Activated CD8-positive, alpha-beta T cell treated with anti-CD3 and anti-CD28 coated beads for 36 hours (primary cell): ENCODE measurements around the gene TCFL5. TPM values are rescaled to one million over a fixed set of nuclear protein-coding genes. Genes with fewer than 3 reads are reported as not detected.

ENCODE experiments used
- ATAC-seq: fragments of 200-7000 bp; cut with Tn5 transposase; one replicate; pipeline ENCODE4 v1.10.0; 2021; ENCODE audit warnings: mild to moderate bottlenecking, moderate library complexity
- CTCF ChIA-PET: fragments of 350-600 bp; sonication (Branson Sonifier 250); formaldehyde crosslinking; loops from one replicate; lab custom pipeline; 2021; ENCODE audit warnings: antibody characterized with exemption; lab: Charles Lee
- POLR2A ChIA-PET: fragments of 350-600 bp; sonication (Branson Sonifier 250); formaldehyde crosslinking; loops from one replicate; lab custom pipeline; 2021; ENCODE audit warnings: antibody characterized with exemption; lab: Charles Lee
- DNase-seq: peaks from one replicate; pipeline ENCODE4 v3.0.0-alpha.2; 2020
- H3K27ac Mint-ChIP-seq: one replicate; pipeline ENCODE4 v1.8.0; 2021; ENCODE audit warnings: mild to moderate bottlenecking, mixed read lengths
- H3K27me3 Mint-ChIP-seq: one replicate; pipeline ENCODE4 v1.8.0; 2021; ENCODE audit warnings: mixed read lengths
- H3K36me3 Mint-ChIP-seq: one replicate; pipeline ENCODE4 v1.8.0; 2021; ENCODE audit warnings: low read depth, mixed read lengths
- H3K4me1 Mint-ChIP-seq: one replicate; pipeline ENCODE4 v1.8.0; 2021; ENCODE audit warnings: low read depth, mixed read lengths
- H3K4me3 Mint-ChIP-seq: one replicate; pipeline ENCODE4 v1.8.0; 2021; ENCODE audit warnings: mild to moderate bottlenecking, moderate library complexity, mixed read lengths
- H3K9me3 Mint-ChIP-seq: one replicate; pipeline ENCODE4 v1.8.0; 2021; ENCODE audit warnings: mixed read lengths
- intact Hi-C: fragments of 100-400 bp; cut with micrococcal nuclease; formaldehyde crosslinking; loops from one replicate; pipeline ENCODE4 v1.10.0; 2022
- total RNA-seq, 2 experiments: library from RNA; stranded (reverse); gene quantifications; one replicate each; pipeline ENCODE4 v1.2.3, GENCODE V29; 2021
- TF ChIP-seq, protein P1 (sequence below): fragments of 200-600 bp; IDR thresholded peaks from one replicate; pipeline ENCODE4 v1.8.0; 2022; ENCODE audit warnings: antibody characterized with exemption, mild to moderate bottlenecking

TCFL5 gene
- total RNA-seq, 2 experiments from 2014 or later, result 7.5 to 7.6 TPM

- Mint-ChIP-seq H3K27ac (no peak overlapping the region), H3K4me3 (no peak overlapping the region), H3K4me1 (no peaks in the 10 kb centered on the region), H3K27me3 (no peaks in the 10 kb centered on the region), H3K36me3 (no peaks in the 10 kb centered on the region), H3K9me3 (no peaks in the 10 kb centered on the region)
- DNase-seq, result no peak
- TF ChIP-seq, protein P1, sequence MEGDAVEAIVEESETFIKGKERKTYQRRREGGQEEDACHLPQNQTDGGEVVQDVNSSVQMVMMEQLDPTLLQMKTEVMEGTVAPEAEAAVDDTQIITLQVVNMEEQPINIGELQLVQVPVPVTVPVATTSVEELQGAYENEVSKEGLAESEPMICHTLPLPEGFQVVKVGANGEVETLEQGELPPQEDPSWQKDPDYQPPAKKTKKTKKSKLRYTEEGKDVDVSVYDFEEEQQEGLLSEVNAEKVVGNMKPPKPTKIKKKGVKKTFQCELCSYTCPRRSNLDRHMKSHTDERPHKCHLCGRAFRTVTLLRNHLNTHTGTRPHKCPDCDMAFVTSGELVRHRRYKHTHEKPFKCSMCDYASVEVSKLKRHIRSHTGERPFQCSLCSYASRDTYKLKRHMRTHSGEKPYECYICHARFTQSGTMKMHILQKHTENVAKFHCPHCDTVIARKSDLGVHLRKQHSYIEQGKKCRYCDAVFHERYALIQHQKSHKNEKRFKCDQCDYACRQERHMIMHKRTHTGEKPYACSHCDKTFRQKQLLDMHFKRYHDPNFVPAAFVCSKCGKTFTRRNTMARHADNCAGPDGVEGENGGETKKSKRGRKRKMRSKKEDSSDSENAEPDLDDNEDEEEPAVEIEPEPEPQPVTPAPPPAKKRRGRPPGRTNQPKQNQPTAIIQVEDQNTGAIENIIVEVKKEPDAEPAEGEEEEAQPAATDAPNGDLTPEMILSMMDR, result no peak
- POLR2A ChIA-PET, result no interaction called here
- CTCF ChIA-PET, result interaction anchor here (1.4 to 1.6 kb wide), 2 partner anchors 9 to 33 kb away, joined by 5 read pairs; no protein-coding TSS in a partner anchor
- intact Hi-C loops, result no loop called here
- ATAC-seq, result no peak
Observed at GRCh38 chr20:62841705-62842212, 19.9 kb downstream of the TCFL5 start.

DNA sequence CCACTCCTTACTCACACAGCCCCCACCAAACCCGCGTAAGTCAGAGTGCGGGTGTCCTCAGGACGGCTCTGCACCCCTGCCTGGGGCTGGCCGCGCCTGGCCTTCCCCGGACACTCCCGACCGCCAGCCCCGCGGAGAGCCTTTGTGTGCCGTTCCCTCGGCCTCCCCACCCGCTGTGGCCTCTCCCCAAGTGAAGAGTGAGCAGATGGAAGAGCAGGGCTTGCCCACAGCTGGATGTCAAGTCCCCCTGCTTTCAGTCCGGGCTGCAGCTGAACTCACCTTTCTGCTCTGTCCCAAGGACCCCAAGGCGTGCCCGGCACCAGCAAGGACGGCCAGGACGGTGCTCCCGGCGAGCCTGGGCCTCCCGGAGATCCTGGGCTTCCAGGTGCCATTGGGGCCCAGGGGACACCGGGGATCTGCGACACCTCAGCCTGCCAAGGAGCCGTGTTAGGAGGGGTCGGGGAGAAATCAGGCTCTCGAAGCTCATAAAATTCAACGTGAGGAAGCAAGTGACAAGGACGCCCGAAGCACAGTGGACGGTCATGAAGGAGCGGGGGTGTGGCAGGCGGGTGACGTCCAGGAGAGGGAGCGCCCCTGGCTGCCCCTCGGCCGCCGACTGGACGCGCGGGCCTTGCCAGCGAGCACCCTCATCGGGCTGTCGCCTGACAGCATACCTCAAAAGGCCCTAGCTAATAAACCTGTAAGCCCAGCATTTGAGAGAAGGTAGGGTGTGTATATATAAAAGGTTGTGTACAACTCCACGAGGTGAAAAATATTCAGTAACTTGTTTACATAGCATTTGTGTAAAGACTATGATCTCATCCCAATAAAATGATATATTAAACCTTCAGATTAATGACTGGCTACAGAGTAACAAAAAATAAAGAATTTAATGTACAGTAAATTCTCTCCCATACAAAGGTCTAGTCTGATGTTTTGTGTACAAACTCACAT is 21.1 kb downstream of the TCFL5 start:
- no peaks in the 10 kb centered on the region for H3K36me3 Mint-ChIP-seq

GRCh38 chr20:62839816-62840215 is 21.8 kb downstream of the TCFL5 start:
- ATAC-seq (no peak), DNase-seq (no peak)
- ChIA-PET POLR2A (no interaction called here), CTCF (no interaction called here)
- Mint-ChIP-seq H3K4me3 (no peak overlapping the region), H3K36me3 (no peaks in the 10 kb centered on the region), H3K9me3 (no peaks in the 10 kb centered on the region), H3K27ac (no peak overlapping the region), H3K4me1 (no peaks in the 10 kb centered on the region), H3K27me3 (peaks cover 4% of the 10 kb centered on the region)
- TF ChIP-seq, protein P1, result no peak
- intact Hi-C loops, result no loop called here

More for the DNA sequence above, 21.1 kb downstream of the TCFL5 start:
- Mint-ChIP-seq H3K9me3 (no peaks in the 10 kb centered on the region), H3K27me3 (peaks cover 2% of the 10 kb centered on the region), H3K4me3 (no peak overlapping the region), H3K27ac (no peak overlapping the region), H3K4me1 (no peaks in the 10 kb centered on the region)
- TF ChIP-seq, protein P1, result no peak
- ATAC-seq (no peak), DNase-seq (no peak)
- ChIA-PET CTCF (no interaction called here), POLR2A (no interaction called here)
- intact Hi-C loops, result no loop called here

GRCh38 chr20:62839261-62839660 is 22.4 kb downstream of the TCFL5 start:
- ChIA-PET POLR2A (no interaction called here), CTCF (no interaction called here)
- Mint-ChIP-seq H3K27me3 (peaks cover 4% of the 10 kb centered on the region), H3K9me3 (no peaks in the 10 kb centered on the region), H3K4me1 (no peaks in the 10 kb centered on the region), H3K27ac (no peak overlapping the region), H3K4me3 (no peak overlapping the region), H3K36me3 (no peaks in the 10 kb centered on the region)
- TF ChIP-seq, protein P1, result no peak
- DNase-seq (no peak), ATAC-seq (no peak)
- intact Hi-C loops, result no loop called here
